ENCODE measurements around the gene MMP12. TPM values are rescaled to one million over a fixed set of nuclear protein-coding genes. Genes with fewer than 3 reads are reported as not detected.

Gene MMP12
- total RNA-seq, 4 donors from 2014 or later = not detected

DNA sequence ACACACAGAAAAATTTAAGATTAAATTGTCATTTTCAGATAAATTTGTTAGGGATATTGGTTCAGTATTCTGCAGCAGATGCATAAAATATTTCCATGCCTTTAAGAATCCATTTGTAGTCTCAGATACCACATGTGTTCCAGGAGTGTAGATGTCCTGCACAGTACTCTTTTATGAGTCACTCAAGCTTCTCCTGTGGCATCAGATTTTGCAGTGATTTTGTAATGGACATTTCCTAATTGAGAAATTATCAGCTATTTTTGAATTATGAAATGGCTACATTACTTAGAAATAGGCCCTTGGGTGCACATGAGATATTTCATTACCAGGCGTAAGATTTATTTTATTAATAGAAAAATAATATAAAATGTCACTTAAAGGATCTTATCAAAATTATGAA lies 50.2 kb downstream of the MMP12 start:
- H3K36me3 ChIP-seq = no peaks in the 10 kb centered on the region
- TF ChIP-seq, protein P1, sequence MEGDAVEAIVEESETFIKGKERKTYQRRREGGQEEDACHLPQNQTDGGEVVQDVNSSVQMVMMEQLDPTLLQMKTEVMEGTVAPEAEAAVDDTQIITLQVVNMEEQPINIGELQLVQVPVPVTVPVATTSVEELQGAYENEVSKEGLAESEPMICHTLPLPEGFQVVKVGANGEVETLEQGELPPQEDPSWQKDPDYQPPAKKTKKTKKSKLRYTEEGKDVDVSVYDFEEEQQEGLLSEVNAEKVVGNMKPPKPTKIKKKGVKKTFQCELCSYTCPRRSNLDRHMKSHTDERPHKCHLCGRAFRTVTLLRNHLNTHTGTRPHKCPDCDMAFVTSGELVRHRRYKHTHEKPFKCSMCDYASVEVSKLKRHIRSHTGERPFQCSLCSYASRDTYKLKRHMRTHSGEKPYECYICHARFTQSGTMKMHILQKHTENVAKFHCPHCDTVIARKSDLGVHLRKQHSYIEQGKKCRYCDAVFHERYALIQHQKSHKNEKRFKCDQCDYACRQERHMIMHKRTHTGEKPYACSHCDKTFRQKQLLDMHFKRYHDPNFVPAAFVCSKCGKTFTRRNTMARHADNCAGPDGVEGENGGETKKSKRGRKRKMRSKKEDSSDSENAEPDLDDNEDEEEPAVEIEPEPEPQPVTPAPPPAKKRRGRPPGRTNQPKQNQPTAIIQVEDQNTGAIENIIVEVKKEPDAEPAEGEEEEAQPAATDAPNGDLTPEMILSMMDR (IDR thresholded peaks at IDR 0.05) = no peak
- TF ChIP-seq POLR2A (IDR thresholded peaks at IDR 0.05) = no peak
- H3K4me3 ChIP-seq (replicated peaks in 1 of 3) = no peak overlapping the region
- no peaks in the 10 kb centered on the region for H3K27me3 ChIP-seq
- DNase-seq = no peak
- intact Hi-C loops (cut with DNase I) = no loop called here
- 96 to 98% methylated on average over 1 of the region's 1 CpG for WGBS, 2 donors
- H3K4me1 ChIP-seq = no peaks in the 10 kb centered on the region
- no peak overlapping the region for H3K27ac ChIP-seq
- no peaks in the 10 kb centered on the region for H3K9me3 ChIP-seq

DNA sequence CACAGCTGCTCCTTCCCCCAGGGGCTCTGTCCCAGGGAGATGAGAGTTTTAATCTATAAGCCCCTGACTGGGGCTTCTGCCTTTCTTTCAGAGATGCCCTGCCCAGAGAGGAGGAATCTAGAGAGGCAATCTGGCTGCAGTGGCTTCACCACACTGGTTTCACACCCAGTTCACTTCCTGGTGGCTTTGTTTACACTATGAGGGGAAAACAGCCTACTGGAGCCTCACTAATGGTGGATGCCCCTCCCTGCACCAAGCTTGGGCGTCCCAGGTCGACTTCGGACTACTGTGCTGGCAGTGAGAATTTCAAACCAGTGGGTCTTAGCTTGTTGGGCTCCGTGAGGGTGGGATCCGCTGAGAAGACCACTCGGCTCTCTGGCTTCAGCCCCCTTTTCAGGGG lies 55.3 kb downstream of the MMP12 start:
- H3K9me3 ChIP-seq = no peaks in the 10 kb centered on the region
- no peaks in the 10 kb centered on the region for H3K27me3 ChIP-seq
- H3K27ac ChIP-seq = no peak overlapping the region
- H3K36me3 ChIP-seq = no peaks in the 10 kb centered on the region
- TF ChIP-seq, protein P1 (IDR thresholded peaks at IDR 0.05) = no peak
- TF ChIP-seq POLR2A (IDR thresholded peaks at IDR 0.05) = no peak
- intact Hi-C loops (cut with DNase I) = no loop called here
- DNase-seq = no peak
- no peak overlapping the region for H3K4me3 ChIP-seq (replicated peaks in 1 of 3)
- no peaks in the 10 kb centered on the region for H3K4me1 ChIP-seq
- WGBS, 2 donors = 79 to 84% methylated on average over 6 of the region's 6 CpGs

DNA sequence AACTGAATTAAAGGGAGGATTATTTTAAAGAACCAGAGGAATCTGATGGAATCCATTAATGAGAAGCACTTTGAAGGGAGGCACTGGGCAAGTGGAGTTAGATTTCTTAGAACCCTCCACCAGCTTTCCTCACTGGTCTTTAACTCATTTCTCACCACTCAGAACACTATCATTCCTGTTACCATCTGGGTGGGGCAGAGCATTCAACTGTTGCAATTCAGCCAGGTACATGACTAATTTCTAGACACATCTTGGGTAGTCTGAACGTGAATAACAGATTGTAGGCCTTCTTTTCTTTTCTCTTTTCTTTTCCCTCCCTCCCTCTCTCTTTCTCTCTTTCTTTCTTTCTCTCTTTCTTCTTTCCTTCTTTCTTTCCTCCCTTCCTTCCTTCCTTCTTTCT lies 61.3 kb downstream of the MMP12 start:
- no peak for TF ChIP-seq POLR2A (IDR thresholded peaks at IDR 0.05)
- no peak overlapping the region for H3K27ac ChIP-seq
- intact Hi-C loops (cut with DNase I) = no loop called here
- 83 to 85% methylated on average over 1 of the region's 1 CpG for WGBS, 2 donors
- no peaks in the 10 kb centered on the region for H3K27me3 ChIP-seq
- no peaks in the 10 kb centered on the region for H3K9me3 ChIP-seq
- H3K4me3 ChIP-seq (replicated peaks in 1 of 3) = no peak overlapping the region
- H3K36me3 ChIP-seq = no peaks in the 10 kb centered on the region
- no peak for DNase-seq
- no peaks in the 10 kb centered on the region for H3K4me1 ChIP-seq

Small RNA genes within 50 kb of the gene (small RNA-seq; reads per million reads assigned to genes)
- not detected for gene RNU7-159P

Other genes with a start within 250 kb of the MMP12 start
- gene MMP20, start 249.7 kb downstream of the MMP12 start, total RNA-seq = not detected
- gene MMP27, start 169.2 kb downstream of the MMP12 start, total RNA-seq = under 1 TPM in 2 of 4 donors, not detected in 2; 0.22 to 0.67 TPM
- under 1 TPM in 2 of 4 donors, not detected in 2; 0.24 to 0.45 TPM for gene MMP8, start 150.0 kb downstream of the MMP12 start, total RNA-seq
- gene MMP10, start 94.4 kb downstream of the MMP12 start, total RNA-seq = not detected
- gene MMP1, start 76.8 kb downstream of the MMP12 start, total RNA-seq = not detected
- gene MMP3, start 31.4 kb downstream of the MMP12 start, total RNA-seq = 10 to 100 TPM in 1 of 4 donors, 1 to 10 TPM in 1, not detected in 2; 1.2 to 14.5 TPM
- not detected for gene MMP13, start 80.8 kb upstream of the MMP12 start, total RNA-seq
- gene DCUN1D5, start 217.2 kb upstream of the MMP12 start, total RNA-seq = 10 to 100 TPM; 27.4 to 44.9 (median 36.8) TPM
- 10 to 100 TPM; 36.9 to 41.2 (median 40.0) TPM for gene DYNC2H1, start 234.4 kb upstream of the MMP12 start, total RNA-seq